HG02884 (cell line): ENCODE data around the gene PRKCI.
"Not testable (repeated sequence)": the region's sequence is repeated elsewhere in the genome, so short reads cannot be mapped to it uniquely, and the experiment has no call there.

ENCODE experiments used
- ATAC-seq: cut with Tn5 transposase; IDR thresholded peaks from one replicate; pipeline ENCODE4 v1.9.1; 2021; ENCODE audit warnings: mild to moderate bottlenecking, moderate library complexity; ENCODE audit not compliant: unreplicated experiment

PRKCI gene

DNA sequence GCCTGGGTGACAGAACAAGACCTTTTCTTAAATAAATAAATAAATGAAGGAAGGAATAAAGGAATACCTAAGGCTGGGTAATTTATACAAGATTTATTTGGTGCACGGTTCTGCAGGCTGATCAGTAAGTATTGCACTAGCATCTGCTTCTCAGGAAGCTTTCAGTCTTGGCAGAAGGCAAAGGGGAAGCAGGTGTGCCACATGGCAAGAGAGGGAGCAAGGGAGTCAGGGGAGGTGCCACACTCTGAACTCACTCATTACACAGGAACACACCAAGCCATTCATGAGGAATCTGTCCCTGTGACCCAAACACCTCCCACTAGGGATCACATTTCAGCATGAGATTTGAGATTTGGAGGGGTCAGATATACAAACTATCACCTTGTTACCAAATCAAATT lies 56.4 kb downstream of the PRKCI start:
- ATAC-seq, result no peak

DNA sequence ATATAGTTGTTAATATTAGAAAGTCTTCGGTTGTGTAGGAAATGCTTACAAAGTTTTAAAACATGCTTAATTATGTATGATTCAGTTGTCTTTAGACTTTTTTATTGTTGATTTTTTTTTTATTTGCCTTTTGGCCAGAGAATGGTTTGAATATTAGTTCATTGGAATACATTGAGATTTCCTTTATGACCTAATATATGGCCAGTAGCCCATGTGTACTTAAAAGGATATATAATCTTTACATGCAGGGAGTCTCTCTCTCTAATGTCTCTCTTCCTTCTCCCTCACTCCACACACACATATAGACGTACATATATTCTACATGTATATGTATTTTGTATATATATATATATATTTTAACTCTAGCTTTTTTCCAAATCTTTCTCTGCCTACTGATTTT lies 68.0 kb downstream of the PRKCI start:
- ATAC-seq, result no peak

DNA sequence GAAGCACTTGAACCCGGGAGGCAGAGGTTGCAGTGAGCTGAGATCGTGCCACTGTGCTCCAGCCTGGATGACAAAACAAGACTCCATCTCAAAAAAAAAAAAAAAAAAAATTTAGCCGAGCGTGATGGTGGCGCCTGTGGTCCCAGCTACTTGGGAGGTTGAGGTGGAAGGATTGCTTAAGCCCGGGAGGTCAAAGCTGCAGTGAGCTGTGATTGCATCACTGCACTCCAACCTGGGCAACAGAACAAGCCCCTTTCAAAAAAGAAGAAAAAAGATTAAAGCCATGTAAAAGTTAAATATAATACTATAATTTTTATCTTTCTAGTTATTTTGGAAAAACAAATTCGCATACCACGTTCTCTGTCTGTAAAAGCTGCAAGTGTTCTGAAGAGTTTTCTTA lies 73.4 kb downstream of the PRKCI start:
- ATAC-seq, result no peak

DNA sequence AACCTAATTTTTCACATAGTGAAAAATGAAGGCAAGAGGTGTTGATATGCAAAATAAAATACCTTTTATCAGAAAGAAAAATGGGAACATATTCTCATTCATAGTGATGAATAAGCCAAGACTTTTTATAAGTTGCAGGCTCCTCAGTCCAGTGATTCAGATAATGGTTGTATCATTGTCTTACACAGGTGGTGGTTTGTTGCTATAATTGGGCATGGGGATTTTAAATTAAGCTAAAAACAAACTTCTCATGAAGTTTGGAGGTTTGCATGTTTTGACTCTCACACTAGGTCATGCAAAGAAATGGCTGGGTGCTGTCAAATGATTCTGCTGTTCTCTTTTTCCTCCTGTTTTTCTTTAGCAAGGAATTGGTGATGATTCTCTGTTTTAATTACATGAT lies 74.5 kb downstream of the PRKCI start:
- no peak for ATAC-seq

DNA sequence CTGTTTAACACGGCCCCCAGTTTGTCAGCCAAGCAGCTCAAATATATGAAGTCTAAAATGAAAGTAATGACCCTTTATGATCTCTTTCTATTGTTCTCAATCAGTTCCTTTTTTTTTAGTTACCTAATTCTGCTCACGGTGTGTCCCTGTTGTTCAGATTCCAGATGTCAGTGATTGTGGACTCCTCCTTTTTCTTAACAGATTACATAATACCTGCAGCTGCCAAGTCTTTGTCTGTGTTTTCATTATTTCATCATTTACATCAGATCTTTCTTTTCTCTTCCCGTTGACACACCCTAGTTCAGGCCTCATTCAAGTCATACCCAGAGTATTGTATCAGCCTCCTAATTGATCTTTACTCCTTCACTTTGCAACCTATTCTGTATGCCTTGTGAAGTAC lies 79.2 kb downstream of the PRKCI start:
- no peak for ATAC-seq

DNA sequence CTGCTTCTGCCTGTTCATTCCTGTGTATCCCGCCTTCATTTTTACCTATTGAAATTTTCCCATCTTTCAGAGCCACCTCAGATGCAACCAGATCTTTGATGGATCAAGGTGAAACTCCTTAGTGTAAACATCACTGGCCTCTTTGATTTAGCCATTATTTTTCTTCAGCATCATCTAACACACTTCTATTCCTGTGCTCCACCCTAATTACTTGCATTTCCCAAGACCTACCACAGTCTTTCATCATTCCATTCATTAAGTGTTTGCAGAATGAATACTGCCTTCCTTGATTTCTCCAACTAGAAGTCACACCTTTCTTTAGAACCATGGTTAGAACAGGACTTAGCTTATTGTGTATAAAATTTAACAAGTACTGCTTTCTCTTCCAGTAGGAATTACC lies 79.8 kb downstream of the PRKCI start:
- ATAC-seq, result no peak

DNA sequence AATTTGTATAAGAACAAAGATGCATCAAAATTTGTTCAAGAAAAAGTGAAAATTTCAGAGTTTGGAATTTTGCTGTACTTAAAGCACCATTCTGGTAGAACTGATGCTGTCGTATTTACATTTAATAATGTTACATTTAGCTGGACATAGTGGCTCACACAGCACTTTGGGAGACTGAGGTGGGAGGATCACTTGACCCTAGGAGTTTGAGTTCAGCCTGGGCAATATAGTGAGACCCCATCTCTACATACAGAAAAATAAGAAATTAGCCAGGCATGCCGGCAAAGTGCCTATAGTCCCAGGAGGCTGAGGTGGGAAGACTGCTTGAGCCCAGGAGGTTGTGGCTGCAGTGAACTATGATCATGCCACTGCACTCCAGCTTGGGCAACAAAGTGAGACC lies 83.8 kb downstream of the PRKCI start:
- no peak for ATAC-seq

DNA sequence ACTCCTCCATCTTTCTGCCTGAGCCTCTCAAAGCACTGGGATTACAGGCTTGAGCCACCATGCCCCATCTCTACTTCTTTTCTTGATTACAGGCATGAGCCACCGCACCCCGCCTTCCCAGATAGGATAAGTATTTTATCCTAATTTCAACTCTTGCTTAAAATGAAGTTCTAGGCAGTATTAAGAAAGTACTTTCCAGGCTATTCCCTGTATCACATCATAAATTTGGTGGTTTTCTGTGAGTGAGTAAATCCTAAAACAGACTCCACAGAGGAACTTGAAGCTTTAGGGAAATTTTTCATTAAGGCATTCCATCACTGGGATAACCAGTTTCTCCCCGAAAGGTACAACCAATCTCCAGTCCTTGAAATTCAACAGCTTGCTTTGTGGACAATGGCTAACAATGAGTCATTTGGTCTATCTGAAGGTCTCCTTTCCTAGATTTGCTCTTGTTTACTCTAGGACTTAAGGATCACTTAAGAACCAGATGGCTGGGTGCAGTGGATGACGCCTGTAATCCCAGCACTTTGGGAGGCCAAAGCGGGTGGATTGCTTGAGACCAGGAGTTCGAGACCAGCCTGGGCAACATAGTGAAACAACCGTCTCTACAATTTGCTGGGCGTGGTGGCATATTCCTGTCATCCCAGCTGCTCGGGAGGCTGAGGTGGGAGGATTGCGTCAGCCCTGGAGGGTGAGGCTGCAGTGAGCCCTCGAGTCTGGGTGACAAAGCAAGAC lies 85.6 kb downstream of the PRKCI start:
- no peak for ATAC-seq

DNA sequence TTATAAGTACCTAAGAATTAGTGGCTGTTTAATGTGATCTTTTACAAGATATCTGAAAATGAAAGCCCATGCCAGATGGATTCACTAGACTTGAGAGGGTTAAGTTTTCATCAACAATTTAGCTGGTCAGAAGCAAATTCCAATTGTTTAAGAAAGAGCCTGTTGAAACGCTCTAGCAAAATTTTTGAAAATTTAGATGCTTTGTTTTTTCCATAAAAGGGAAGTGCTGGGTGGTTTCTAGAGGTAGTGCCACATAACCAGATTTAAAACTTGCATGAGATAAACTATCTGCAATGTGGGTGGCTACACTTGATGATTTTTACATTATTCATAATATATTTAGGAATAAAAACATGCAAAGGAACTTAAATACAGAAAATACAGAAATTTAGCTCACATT lies 86.8 kb downstream of the PRKCI start:
- no peak for ATAC-seq

DNA sequence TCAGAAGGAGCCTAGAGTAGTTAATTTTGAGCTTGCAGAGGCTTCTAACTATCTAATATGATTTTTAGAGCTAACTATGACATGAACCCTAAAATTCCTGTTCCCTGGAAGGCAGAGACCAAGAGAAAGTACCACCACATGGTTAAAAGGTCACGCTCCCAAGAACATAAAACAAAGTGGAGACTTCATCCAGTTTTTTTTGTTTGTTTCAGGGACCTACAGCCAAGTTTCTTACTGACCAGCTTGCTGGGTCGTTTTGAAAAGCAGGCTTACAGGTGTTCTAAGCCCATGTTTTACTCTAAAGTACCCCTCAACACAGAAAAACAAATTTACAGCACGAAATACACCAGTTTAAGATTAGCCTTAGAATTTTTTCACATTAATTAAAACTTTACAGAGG lies 95.7 kb downstream of the PRKCI start:
- ATAC-seq, result no peak

DNA sequence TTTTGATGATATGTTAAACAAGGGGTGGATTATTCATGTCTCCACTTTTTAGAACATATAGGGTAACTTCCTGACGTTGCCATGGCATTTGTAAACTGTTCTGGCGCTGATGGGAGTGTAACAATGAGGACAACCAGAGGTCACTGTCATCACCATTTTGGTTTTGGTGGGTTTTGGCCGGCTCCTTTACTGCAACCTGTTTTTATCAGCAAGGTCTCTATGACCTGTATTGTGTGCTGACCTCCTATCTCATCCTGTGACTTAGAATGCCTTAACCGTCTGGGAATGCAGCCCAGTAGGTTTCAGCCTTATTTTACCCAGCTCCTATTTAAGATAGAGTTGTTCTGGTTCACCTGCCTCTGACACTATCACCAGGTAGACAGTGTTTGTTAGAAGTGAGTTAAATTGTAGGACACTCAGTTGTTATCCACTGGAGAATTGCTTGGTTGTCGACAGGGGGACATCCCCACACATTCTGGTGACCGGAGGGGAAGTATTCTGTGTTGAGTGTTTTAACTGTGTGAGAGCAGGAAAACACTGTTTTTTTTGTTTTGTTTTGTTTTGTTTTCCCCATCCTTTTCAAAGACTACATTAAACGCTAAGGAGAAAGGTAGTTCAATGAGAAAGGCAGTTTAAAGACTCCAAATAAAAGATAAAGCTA lies 98.4 kb downstream of the PRKCI start:
- no peak for ATAC-seq

DNA sequence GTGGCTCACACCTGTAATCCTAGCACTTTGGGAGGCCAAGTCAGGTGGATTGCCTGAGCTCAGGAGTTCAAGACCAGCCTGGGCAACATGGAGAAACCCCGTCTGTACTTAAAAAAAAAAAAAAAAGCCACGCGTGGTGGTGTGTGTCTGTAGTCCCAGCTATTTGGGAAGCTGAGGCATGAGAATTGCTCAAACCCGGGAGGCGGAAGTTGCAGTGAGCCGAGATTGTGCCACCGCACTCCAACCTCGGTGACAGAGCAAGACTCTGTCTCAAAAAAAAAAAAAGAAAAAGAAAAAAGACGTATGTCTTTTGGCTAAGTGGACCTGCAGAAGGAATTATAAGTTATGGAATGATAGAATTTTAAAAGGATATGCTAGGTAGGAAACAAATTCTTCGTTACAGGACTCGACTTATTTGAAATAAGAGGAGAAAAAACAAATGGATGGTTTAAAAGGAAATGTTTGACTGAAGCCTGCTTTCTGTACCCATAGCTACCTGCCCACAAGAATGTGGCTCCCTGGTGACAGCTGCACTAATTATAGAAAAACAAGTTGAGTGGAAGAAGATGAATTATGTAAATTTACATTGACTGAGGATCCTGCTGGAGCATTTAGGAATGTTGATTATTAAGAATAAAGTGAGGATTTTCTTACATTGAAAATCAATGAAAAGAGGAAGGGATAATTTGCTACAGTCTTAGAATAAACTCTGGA lies 99.3 kb downstream of the PRKCI start:
- ATAC-seq, result no peak

DNA sequence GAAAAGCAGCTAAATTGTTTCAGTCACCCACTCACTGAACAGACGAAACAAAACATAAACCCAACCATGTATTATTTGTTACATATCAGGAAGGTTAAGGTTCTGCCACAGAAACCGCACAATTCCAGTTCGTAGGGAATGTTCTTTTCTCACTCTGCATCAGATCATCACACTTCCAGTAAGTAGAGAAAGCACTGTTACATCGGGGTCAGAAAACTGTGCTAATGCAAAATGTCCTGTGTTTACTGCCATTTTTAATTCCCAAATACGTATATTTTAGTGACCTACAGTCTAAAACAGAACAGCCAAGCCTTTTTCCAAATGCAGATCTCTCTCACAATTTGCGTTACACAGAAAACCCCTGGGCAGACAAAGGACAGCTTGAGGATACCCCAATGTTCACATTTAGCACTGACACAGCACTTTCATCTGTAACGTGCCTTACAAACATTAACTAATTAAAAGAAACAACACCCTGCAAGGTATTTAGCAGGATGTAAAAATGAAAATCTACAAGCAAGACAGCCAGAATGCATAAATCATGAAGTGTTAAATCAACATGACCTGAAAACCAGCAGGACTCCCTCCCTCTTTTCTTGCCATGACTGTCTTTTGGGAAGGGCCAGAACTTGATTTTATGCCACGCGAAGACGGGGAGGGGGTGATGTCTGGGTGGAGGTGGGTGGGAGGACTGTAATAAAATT lies 100.5 kb downstream of the PRKCI start:
- no peak for ATAC-seq

DNA sequence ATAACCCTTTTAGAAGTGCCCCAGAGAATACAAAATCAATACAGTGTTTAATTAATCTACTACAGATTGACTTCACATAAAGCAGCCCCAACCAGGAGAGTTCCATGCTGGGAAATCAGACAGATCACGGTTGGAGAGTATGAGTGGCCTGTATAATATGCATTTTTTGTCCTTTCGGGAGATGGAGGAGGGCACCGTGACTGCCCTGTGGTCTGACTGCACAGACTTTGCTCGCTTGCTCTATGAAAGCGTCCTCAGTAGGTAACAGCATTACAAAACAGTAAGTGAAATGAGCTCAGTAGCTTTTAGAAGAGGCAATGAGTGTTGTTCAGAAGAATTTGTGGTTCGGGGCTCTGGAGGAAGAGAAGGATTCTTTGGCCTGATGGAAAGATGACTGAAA lies 101.1 kb downstream of the PRKCI start:
- no peak for ATAC-seq

DNA sequence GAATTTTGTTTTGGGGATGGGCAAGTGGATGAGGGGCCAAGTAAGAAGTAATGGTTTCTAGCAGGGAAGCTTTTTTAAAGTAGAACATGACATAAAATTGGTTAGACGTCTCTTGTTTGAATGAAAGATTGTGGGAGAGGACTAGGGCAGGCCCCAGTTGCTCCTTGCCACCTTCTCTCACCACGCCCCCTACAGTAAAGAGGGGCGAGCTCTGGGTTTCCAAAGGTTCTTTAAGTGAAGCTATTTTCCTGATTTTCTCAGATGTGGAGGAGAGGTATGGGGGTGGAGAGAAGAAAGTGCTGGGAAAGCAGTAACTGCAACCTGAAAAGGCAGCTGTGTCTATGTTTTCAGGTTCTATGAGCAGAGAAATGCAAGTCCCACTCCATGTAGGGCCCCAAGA lies 102.7 kb downstream of the PRKCI start:
- ATAC-seq, result no peak

DNA sequence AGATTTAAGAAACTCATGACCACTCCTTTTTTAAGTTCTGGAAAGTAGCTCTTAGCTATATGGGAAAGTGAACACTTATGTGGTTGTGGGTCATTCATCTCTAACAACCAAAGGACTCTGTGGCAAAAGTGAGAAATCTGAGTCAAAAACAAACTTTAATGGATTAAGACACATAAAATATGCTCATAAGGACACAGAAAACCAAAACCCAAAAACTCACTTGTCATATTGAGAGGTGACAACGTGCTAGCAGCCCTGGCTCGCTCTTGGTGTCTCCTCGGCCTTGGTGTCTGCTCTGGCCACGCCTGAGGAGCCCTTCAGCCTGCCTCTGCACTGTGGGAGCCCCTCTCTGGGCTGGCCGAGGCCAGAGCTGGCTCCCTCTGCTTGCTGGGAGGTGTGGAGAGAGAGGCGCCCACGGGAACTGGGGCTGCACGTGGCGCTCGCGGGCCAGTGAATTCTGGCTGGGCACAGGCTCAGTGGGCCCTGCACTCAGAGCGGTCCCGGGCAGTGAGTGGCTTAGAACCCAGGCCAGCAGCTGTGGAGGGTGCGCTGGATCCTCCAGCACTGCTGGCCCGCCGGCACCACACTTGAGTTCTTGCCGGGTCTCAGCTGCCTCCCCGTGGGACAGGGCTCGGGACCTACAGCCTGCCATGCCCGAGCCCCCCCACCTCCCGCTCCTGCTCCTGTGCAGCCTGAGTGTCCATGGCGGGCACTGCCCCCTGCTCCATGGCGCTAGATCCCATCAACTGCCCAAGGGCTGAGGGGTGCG lies 105.0 kb downstream of the PRKCI start:
- ATAC-seq, result no peak

DNA sequence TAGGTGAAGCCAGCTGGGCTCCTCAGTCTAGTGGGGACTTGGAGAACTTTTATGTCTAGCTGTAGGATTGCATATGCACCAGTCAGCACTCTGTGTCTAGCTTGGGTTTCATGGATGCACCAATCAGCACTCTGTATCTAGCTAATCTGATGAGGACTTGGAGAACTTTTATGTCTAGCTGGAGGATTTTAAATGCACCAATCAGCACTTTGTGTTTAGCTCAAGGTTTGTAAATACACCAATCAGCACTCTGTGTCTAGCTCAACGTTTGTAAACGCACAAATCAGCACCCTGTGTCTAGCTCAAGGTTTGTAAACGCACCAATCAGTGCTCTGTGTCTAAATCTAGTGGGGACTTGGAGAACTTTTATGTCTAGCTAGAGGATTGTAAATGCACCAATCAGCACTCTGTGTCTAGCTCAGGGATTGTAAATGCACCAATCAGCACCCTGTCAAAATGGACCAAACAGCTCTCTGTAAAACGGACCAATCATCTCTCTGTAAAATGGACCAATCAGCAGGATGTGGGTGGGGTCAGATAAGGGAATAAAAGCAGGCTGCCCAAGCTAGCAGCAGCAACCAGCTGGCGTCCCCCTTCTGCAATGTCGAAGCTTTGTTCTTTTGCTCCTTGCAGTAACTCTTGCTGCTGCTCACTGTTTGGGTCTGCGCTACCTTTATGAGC lies 105.8 kb downstream of the PRKCI start:
- ATAC-seq, result not testable (repeated sequence)

DNA sequence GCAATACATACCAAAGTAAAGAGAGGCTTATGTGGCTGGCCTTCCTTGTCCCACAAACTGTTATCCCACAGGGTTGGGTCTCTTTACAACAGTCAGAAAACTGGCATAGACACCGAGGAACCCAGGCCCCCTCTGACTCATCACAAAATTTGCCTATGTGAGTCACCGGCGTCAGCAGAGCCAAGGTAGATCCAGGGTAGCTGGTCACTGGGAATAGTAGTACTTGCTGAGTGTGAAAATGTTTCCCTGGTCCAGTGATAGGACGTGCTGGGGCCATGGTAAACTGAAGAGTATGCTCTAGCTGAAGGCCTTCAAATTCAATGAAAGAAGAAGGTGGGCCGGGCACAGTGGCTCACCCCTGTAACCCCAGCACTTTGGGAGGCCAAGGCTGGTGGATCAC lies 108.1 kb downstream of the PRKCI start:
- ATAC-seq, result no peak

DNA sequence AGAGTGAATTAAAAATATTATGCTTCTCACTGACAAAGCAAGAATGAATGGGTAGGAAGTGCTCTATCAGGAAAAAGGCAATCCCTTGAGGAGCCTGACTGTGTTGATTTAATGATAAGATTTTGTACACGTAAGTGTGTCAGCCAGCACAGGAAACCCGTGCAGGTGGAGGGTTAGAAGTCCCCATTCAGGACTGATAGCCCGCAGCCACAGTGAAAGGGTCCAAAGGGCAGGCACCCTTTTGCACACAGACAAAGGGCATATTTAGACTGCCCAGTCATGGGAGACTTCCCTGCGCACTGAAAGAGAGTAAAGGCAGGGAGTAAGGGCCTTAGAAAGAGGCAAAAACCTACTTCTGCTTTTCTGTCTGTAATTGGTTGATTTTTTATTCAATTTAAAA lies 108.9 kb downstream of the PRKCI start:
- ATAC-seq, result no peak

DNA sequence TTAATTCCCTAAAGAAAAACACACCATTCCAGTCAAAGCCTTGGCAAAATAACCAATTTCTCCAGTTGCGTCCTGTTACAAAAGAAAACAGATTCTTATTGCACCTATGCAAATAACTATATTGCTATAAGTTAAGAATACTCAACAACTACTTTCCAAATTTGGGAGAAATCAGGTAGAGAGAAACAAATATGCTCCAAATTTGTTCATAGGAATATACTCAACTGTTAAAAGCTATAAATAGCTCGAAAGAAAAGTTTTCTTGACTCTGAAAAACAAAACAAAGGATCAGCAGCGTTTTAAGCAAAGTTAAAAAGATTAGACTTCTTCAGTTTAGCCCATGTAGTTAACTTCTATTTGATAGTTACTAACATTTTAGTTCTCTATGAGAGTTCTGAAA lies 115.2 kb downstream of the PRKCI start:
- no peak for ATAC-seq
